Cerebellar nuclear complex (tissue), 1 donor: ENCODE results near the gene ATOH7.
"Not testable (repeated sequence)": the region's sequence is repeated elsewhere in the genome, so short reads cannot be mapped to it uniquely, and the experiment has no call there.

Source experiments
- DNase-seq, 2 experiments: peaks; one replicate each; lab custom pipeline; 2025; lab: John Stamatoyannopoulos, UW

ATOH7 gene

GRCh38 chr10:68237173-68237572, 5.3 kb upstream of the ATOH7 start:
- no peak for DNase-seq

- no peak for DNase-seq
Measured at GRCh38 chr10:68235581-68235980, 3.7 kb upstream of the ATOH7 start.

DNA sequence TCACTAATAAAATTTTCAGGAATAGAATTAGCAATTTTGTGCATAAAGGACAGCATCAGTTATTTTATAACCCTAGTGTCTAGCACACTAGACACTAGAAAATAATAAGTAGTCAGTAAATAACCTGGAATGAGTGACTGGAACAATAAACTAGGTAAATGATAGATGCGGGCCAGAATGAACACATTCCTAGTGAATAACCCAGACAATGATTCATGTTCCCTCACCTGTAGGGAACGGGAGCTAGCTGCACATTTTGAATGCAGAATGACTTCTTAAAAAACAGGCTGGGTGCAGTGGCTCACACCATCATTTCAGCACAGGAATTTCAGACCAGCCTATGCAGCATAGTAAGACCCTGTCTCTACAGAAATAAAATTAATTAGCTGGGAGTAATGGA, 3.2 kb upstream of the ATOH7 start:
- DNase-seq = no peak

- DNase-seq = no peak
Measured at GRCh38 chr10:68233046-68233445, 1.1 kb upstream of the ATOH7 start.

GRCh38 chr10:68231106-68231816, 652 bp downstream of the ATOH7 start:
- DNase-seq = peak in 1 of 2 experiments; percentile 68

DNA sequence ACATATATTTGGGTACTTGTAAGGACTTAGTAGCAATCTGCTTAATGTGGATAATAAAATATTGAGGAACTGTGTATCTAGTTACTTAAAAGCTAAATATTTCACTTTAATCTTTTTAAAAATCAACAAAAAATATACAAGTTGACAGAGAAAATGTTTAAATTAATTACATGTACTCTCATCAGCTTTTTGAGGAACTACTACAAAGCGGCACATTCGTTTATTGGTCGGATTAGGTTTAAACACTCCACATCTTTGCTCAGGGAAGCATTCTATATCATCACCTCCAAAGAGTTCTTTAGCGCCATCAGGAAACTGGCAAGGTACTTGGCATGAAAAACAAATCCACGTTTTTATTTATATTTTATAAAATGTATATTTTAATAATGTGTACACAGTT, 1.6 kb downstream of the ATOH7 start:
- DNase-seq = no peak

DNA sequence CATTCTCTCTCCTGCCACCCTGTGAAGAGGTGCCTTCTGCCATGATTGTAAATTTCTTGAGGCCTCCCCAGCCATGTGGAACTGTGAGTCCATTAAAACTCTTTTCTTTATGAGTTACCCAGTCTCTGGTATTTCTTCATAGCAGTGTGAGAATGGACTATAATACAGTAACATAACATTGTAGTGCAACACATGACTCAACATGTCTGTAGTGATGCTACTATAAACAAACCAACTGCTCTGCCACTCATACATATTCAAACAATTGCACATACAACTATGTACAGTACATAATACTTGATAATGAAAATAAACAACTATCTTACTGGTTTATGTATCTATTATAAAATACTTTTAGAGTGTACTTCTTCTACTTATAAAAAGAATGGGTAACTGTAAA, 7.1 kb downstream of the ATOH7 start:
- DNase-seq = no peak

DNA sequence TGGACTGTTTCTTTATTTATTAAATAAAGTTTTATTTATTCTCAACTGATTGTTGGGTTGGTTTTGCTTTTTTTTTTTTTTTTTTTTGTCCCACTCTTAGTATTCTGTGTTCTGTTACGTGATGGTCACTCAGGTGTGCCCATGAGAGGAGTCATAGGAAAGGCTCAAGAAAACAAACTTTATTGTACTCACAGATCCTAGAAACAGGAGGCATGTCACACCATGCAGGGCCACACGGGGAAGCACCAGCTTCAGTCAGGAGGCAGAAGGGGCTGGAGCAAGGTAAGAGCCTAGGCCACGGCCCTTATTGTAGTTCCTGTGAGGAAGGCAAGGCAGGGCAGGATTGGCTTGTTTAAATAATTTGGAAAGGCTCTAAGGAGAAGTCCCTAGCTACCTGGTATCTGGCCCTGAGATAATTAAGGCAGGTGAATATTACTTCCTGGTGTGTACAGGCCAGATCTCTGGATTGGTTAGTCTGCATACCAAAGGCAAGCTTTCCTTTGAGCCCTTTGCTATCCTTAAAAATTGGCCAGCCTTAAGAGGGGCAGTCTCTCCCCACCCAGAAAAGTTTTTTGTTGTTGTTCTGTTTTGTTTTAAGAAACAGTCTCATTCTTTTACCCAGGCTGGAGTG, 8.3 kb downstream of the ATOH7 start:
- DNase-seq = no peak

DNA sequence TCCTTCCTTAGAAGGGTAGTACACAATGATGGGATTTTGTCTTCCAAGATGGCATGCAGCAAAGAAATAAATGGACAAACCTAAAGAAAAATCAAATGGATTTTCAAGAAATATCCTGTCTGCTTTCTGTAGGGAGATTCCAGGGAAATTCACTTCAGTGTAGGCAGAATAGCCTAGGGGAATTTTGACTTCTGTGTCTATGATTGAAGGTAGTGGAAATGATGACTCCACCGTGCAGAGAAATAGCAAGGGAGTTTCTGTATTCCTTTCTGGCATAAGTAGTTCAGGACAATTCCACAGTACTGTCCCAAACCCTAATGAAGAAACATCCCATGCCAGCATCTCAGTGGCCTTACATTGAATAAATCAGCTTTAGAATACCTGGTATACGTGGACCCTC, 9.5 kb downstream of the ATOH7 start:
- no peak for DNase-seq

GRCh38 chr10:68221196-68221595, 10.7 kb downstream of the ATOH7 start:
- DNase-seq = no peak

DNA sequence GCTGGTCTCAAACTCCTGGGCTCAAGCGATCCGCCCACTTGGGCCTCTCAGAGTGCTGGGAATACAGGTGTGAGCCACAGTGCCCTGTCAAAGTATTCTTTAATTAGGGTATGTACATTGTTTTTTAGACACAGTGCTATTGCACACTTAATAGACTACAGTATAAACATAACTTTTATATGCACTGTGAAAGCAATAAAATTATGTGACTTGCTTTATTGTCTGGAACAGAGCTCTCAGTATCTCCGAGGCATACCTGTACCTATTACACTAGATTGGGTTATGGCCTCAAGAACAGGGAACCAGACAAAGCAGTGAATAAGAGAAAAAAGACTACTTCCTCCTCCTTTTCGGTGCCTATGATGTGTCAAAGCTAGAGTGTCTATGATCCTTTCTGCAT, 13.1 kb downstream of the ATOH7 start:
- no peak for DNase-seq

- DNase-seq = no peak
Measured at GRCh38 chr10:68212721-68213352, 19.1 kb downstream of the ATOH7 start.

GRCh38 chr10:68211669-68212068, 20.2 kb downstream of the ATOH7 start:
- no peak for DNase-seq

- DNase-seq = no peak
Measured at GRCh38 chr10:68208424-68209042, 23.4 kb downstream of the ATOH7 start.

GRCh38 chr10:68202960-68203353, 29.0 kb downstream of the ATOH7 start:
- no peak for DNase-seq

- no peak for DNase-seq
Measured at GRCh38 chr10:68196701-68197100, 35.2 kb downstream of the ATOH7 start.

GRCh38 chr10:68195776-68196175, 36.1 kb downstream of the ATOH7 start:
- not testable (repeated sequence) for DNase-seq

DNA sequence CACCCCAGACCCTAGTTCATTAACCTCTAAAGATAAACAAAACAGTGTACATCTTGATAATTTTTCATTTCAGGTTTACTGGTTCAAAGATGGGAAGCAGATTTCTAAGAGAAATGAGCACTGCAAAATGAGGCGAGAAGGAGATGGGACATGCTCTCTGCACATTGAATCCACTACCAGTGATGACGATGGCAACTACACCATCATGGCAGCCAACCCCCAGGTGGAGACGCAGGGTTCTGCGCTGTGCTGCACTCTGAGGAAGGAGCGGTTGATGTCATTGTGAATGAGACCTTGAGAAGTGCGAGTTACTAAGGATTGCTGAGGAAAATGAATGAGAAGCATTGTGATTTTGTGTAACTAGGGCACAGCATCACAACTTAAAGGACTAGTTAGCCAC, 37.6 kb downstream of the ATOH7 start:
- no peak for DNase-seq

DNA sequence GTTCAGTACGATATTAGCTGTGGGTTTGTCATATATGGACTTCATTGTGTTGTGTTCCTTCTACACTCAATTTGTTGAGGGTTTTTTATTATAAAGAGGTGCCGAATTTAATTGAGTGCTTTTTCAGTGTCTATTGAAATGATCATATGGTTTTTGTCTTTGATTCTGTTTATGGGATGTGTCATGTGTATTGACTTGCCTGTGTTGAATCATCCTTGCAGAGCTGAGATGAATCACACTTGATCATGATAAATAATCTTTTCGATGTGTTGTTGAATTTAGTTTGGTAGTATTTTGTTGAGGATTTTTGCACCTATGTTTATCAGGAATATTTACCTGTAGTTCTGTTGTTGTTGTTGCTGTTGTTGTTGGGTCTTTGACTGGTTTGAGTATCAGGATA, 39.8 kb downstream of the ATOH7 start:
- DNase-seq = no peak

DNA sequence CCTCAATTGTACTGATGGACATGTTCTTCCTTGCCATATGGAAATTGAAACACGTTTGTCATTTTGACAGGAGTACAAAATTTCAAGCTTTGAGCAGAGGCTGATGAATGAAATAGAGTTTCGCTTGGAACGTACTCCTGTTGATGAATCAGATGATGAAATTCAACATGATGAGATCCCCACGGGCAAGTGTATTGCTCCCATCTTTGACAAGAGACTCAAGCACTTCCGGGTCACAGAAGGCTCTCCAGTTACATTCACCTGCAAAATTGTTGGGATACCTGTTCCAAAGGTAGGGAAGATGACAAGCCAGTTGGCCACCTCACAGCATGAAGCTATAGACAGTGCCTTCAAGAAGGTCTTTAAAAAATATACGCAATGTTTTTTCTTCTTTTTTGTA, 43.1 kb downstream of the ATOH7 start:
- no peak for DNase-seq

- DNase-seq = no peak
Measured at GRCh38 chr10:68185085-68185484, 46.8 kb downstream of the ATOH7 start.

DNA sequence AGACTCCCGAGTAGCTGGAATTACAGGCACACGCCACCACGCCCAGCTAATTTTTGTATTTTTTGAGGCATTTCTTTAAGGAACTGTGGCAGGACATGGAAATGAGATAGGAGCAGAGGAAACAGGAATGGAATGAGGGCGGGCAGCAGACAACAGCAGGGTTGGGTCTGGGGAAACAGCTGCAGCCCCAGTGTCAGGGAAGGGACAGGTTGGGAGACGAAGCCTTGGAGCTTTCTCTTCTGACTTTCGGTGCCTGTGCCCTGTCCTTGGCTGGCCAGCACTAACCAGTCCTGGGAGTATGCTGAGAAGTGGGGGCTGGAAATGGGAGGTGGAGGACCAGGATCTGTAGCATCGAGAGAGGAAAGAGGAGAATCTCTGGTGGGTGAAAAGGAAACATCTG, 47.4 kb downstream of the ATOH7 start:
- no peak for DNase-seq
